ENCODE data around the gene TRIM44. TPM values are rescaled to one million over a fixed set of nuclear protein-coding genes. Genes with fewer than 3 reads are reported as not detected.

The TRIM44 gene
- total RNA-seq, 1 experiment from 2014 or later = 81.4 TPM

- H3K9me3 ChIP-seq = no peaks in the 10 kb centered on the region
- POLR2A ChIA-PET = no interaction called here
- Mint-ChIP-seq H3K4me3 (ENCODE audit: unreplicated experiment) (no peak overlapping the region), H3K36me3 (ENCODE audit: insufficient read depth, unreplicated experiment) (peaks cover 16% of the 10 kb centered on the region), H3K9me3 (ENCODE audit: unreplicated experiment) (no peaks in the 10 kb centered on the region), H3K4me1 (ENCODE audit: low read depth, unreplicated experiment) (peaks cover 7% of the 10 kb centered on the region), H3K27me3 (ENCODE audit: insufficient read depth, unreplicated experiment) (no peaks in the 10 kb centered on the region), H3K27ac (ENCODE audit: unreplicated experiment) (no peak overlapping the region)
- H3K27me3 ChIP-seq (replicated peaks; ENCODE audit: control insufficient read depth, insufficient read depth, low read length) = no peaks in the 10 kb centered on the region
- TF ChIP-seq, protein P1, sequence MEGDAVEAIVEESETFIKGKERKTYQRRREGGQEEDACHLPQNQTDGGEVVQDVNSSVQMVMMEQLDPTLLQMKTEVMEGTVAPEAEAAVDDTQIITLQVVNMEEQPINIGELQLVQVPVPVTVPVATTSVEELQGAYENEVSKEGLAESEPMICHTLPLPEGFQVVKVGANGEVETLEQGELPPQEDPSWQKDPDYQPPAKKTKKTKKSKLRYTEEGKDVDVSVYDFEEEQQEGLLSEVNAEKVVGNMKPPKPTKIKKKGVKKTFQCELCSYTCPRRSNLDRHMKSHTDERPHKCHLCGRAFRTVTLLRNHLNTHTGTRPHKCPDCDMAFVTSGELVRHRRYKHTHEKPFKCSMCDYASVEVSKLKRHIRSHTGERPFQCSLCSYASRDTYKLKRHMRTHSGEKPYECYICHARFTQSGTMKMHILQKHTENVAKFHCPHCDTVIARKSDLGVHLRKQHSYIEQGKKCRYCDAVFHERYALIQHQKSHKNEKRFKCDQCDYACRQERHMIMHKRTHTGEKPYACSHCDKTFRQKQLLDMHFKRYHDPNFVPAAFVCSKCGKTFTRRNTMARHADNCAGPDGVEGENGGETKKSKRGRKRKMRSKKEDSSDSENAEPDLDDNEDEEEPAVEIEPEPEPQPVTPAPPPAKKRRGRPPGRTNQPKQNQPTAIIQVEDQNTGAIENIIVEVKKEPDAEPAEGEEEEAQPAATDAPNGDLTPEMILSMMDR (IDR thresholded peaks at IDR 0.05; ENCODE audit: insufficient read depth in 1 of 2, low read depth in 1 of 2, low read length in 1 of 2, severe bottlenecking in 1 of 2, unreplicated experiment in 1 of 2) = no peak
- intact Hi-C loops (cut with micrococcal nuclease; ENCODE audit: unreplicated experiment) = loop anchor here (1.0 to 10.0 kb wide), 3 partner anchors 237 to 658 kb away; no protein-coding TSS in a partner anchor
- no peaks in the 10 kb centered on the region for H3K36me3 ChIP-seq (ENCODE audit: control insufficient read depth, insufficient read depth, low read length)
- no TSS peak for BruUV-seq (replicated peaks)
- no peak for DNase-seq
- H3K4me1 ChIP-seq = peaks cover 7% of the 10 kb centered on the region
- CTCF ChIA-PET = interaction anchor here (2.2 to 2.5 kb wide), 2 partner anchors 131 to 445 kb away, joined by 6 to 69 read pairs; no protein-coding TSS in a partner anchor
- no peak overlapping the region for H3K4me3 ChIP-seq (ENCODE audit: low read depth, low read length)
Measured at GRCh38 chr11:35820614-35821013, 158.0 kb downstream of the TRIM44 start.

- Mint-ChIP-seq H3K4me1 (ENCODE audit: low read depth, unreplicated experiment) (peaks cover 15% of the 10 kb centered on the region), H3K27ac (ENCODE audit: unreplicated experiment) (no peak overlapping the region), H3K9me3 (ENCODE audit: unreplicated experiment) (no peaks in the 10 kb centered on the region), H3K4me3 (ENCODE audit: unreplicated experiment) (no peak overlapping the region), H3K36me3 (ENCODE audit: insufficient read depth, unreplicated experiment) (peaks cover 16% of the 10 kb centered on the region), H3K27me3 (ENCODE audit: insufficient read depth, unreplicated experiment) (no peaks in the 10 kb centered on the region)
- CTCF ChIA-PET = interaction anchor here (0.5 to 2.5 kb wide), 47 partner anchors 9 to 671 kb away, joined by 3 to 69 read pairs (median 6); partner anchors contain the start of gene FJX1
- no peaks in the 10 kb centered on the region for H3K9me3 ChIP-seq
- H3K4me3 ChIP-seq (ENCODE audit: low read depth, low read length) = no peak overlapping the region
- intact Hi-C loops (cut with micrococcal nuclease; ENCODE audit: unreplicated experiment) = loop anchor here (1.0 to 10.0 kb wide), 7 partner anchors 207 to 443 kb away; no protein-coding TSS in a partner anchor
- no peak for DNase-seq
- H3K4me1 ChIP-seq = peaks cover 14% of the 10 kb centered on the region
- H3K36me3 ChIP-seq (ENCODE audit: control insufficient read depth, insufficient read depth, low read length) = no peaks in the 10 kb centered on the region
- TF ChIP-seq, protein P1 (IDR thresholded peaks at IDR 0.05; ENCODE audit: insufficient read depth in 1 of 2, low read depth in 1 of 2, low read length in 1 of 2, severe bottlenecking in 1 of 2, unreplicated experiment in 1 of 2) = no peak
- POLR2A ChIA-PET = interaction anchor here (1.3 kb wide), 1 partner anchor 203 kb away, joined by 5 read pairs; no protein-coding TSS in a partner anchor
- no peaks in the 10 kb centered on the region for H3K27me3 ChIP-seq (replicated peaks; ENCODE audit: control insufficient read depth, insufficient read depth, low read length)
- BruUV-seq (replicated peaks) = no TSS peak
Measured at GRCh38 chr11:35822815-35823495, 160.4 kb downstream of the TRIM44 start.

DNA sequence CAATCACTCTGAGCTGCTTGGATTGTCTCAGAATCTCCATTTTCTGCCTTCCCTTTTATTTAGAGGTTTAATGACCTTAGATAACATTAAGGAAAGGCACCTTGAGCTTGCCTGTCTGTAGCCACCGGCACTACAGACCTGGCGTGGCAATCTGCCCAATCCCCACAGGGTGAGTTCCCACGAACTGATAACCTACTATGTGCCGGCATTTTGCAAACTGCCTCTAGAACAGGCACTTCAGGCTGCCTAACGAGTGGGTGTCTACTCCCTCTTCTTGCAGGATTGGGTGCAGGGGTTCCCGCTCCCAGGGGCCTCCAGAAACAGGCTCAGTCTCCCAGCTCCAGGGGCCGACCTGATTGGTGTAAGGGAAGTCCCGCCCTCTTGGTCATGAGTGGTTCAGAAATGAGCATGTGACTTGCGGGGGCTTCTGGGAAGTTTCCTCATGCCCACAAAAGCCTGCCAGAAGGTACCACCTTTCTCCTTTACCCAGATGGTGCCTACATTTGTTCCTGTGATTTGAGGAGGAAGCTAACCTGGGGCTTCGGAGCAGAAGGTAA, 161.2 kb downstream of the TRIM44 start:
- H3K27me3 ChIP-seq (replicated peaks; ENCODE audit: control insufficient read depth, insufficient read depth, low read length) = no peaks in the 10 kb centered on the region
- Mint-ChIP-seq H3K27ac (ENCODE audit: unreplicated experiment) (no peak overlapping the region), H3K27me3 (ENCODE audit: insufficient read depth, unreplicated experiment) (no peaks in the 10 kb centered on the region), H3K4me3 (ENCODE audit: unreplicated experiment) (no peak overlapping the region), H3K36me3 (ENCODE audit: insufficient read depth, unreplicated experiment) (peaks cover 10% of the 10 kb centered on the region), H3K9me3 (ENCODE audit: unreplicated experiment) (no peaks in the 10 kb centered on the region), H3K4me1 (ENCODE audit: low read depth, unreplicated experiment) (peaks cover 15% of the 10 kb centered on the region)
- H3K36me3 ChIP-seq (ENCODE audit: control insufficient read depth, insufficient read depth, low read length) = no peaks in the 10 kb centered on the region
- TF ChIP-seq, protein P1 (IDR thresholded peaks at IDR 0.05; ENCODE audit: insufficient read depth in 1 of 2, low read depth in 1 of 2, low read length in 1 of 2, severe bottlenecking in 1 of 2, unreplicated experiment in 1 of 2) = no peak
- H3K4me1 ChIP-seq = peaks cover 14% of the 10 kb centered on the region
- POLR2A ChIA-PET = no interaction called here
- CTCF ChIA-PET = interaction anchor here (0.9 kb wide), 1 partner anchor 435 kb away, joined by 3 read pairs; no protein-coding TSS in a partner anchor
- no peak for DNase-seq
- no TSS peak for BruUV-seq (replicated peaks)
- H3K4me3 ChIP-seq (ENCODE audit: low read depth, low read length) = no peak overlapping the region
- H3K9me3 ChIP-seq = no peaks in the 10 kb centered on the region
- intact Hi-C loops (cut with micrococcal nuclease; ENCODE audit: unreplicated experiment) = loop anchor here (2.0 to 10.0 kb wide), 4 partner anchors 211 to 435 kb away; no protein-coding TSS in a partner anchor

Measured in Caco-2 (cell line).